AG04449 (cell line): ENCODE results near the gene HEY2.

Experiments
- CTCF ChIA-PET: fragments of 350-600 bp; formaldehyde crosslinking; extraction: SDS; loops from one replicate; lab custom pipeline; 2021; ENCODE audit warnings: antibody characterized with exemption; lab: Yijun Ruan, JAX
- POLR2A ChIA-PET: fragments of 400-600, 350-600 bp; formaldehyde crosslinking; extraction: SDS; loops from one replicate; lab custom pipeline; 2020; ENCODE audit warnings: antibody characterized with exemption, inconsistent platforms; lab: Yijun Ruan, JAX
- DNase-seq: peaks from one replicate; pipeline ENCODE4 v3.0.0-alpha.2; 2010; ENCODE audit warnings: low read depth, low spot score
- H3K4me3 ChIP-seq: 2 replicates; pipeline ENCODE4 v1.5.1; 2011; ENCODE audit warnings: low read depth, mild to moderate bottlenecking, control low read depth, low read length
- TF ChIP-seq, protein P1 (sequence below): IDR thresholded peaks from one replicate; pipeline ENCODE4 v1.5.1; 2011; ENCODE audit warnings: mild to moderate bottlenecking, moderate library complexity, low read length, control low read depth, inconsistent platforms; ENCODE audit not compliant: insufficient read depth; ENCODE audit errors: missing control alignments

HEY2 gene

DNA sequence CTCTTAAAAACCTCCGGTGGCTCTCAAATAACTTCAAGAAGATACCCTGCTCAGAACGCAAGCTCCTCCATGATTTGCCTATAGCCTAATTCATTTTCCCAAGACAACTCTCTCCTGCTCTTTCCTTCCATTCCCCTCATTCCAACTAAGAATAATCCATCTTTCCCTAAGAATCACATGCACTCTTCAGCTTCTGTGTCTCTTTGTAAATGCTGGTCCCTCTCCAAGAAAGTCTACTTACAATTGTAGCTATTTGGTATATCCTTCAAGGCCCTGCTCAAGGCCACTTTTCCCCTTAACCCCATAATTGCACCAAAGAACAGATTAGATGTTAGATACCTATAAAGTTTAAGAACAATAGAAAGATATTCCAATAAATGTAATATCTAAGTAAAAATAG lies 7.4 kb upstream of the HEY2 start:
- POLR2A ChIA-PET = no interaction called here
- no peak for DNase-seq
- TF ChIP-seq, protein P1, sequence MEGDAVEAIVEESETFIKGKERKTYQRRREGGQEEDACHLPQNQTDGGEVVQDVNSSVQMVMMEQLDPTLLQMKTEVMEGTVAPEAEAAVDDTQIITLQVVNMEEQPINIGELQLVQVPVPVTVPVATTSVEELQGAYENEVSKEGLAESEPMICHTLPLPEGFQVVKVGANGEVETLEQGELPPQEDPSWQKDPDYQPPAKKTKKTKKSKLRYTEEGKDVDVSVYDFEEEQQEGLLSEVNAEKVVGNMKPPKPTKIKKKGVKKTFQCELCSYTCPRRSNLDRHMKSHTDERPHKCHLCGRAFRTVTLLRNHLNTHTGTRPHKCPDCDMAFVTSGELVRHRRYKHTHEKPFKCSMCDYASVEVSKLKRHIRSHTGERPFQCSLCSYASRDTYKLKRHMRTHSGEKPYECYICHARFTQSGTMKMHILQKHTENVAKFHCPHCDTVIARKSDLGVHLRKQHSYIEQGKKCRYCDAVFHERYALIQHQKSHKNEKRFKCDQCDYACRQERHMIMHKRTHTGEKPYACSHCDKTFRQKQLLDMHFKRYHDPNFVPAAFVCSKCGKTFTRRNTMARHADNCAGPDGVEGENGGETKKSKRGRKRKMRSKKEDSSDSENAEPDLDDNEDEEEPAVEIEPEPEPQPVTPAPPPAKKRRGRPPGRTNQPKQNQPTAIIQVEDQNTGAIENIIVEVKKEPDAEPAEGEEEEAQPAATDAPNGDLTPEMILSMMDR = no peak
- CTCF ChIA-PET = no interaction called here
- no peak overlapping the region for H3K4me3 ChIP-seq

DNA sequence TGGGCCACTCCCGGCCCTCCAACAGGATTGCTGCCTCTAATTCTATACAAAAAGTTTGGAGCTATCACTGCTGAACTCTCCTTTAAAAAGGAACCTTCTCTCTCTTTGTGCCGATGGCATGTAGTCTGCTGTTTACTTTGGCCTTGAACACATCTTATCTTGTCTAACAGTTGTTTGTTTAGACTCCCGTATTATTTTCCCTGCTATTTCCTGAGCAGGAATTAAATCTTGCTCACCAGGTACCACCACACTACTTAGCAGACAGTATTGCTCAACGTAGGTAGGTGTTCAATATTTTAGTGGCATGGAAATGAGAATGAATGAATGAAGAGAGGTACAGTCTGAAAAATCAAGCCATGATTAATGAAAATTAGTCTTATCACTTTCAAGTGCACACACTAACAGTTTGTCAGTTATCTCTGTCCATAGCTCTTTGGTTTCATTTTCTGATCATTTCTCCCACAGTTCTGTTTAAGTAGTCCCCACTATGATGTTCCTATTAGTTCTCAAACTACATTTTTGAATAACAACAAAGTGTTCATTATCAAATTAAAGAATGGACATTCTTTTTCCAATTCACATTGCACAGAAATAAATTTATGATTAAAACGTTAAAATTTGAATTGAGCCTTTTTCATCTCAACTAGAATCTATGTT lies 6.8 kb upstream of the HEY2 start:
- H3K4me3 ChIP-seq = no peak overlapping the region
- TF ChIP-seq, protein P1 = no peak
- no peak for DNase-seq
- POLR2A ChIA-PET = no interaction called here
- CTCF ChIA-PET = no interaction called here

DNA sequence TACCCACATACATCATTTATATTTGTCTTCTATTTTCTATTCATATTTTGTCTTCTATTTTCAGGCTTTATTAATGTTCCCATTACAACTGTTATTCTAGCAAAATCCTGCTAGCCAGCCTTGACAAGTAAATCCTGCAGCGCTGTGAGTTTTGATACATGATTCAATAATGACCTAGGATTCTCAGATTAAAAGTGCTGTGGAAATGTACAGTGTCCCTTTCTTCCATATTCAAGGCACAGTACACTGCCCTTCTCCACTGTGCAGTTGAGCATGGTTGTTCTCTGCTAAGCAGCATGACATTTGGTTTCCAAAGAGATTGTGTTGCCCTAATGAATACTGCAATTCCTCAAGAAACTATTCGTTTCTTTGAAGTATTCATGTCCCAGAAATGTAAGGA lies 5.8 kb upstream of the HEY2 start:
- POLR2A ChIA-PET = no interaction called here
- CTCF ChIA-PET = no interaction called here
- TF ChIP-seq, protein P1 = no peak
- no peak overlapping the region for H3K4me3 ChIP-seq
- no peak for DNase-seq

DNA sequence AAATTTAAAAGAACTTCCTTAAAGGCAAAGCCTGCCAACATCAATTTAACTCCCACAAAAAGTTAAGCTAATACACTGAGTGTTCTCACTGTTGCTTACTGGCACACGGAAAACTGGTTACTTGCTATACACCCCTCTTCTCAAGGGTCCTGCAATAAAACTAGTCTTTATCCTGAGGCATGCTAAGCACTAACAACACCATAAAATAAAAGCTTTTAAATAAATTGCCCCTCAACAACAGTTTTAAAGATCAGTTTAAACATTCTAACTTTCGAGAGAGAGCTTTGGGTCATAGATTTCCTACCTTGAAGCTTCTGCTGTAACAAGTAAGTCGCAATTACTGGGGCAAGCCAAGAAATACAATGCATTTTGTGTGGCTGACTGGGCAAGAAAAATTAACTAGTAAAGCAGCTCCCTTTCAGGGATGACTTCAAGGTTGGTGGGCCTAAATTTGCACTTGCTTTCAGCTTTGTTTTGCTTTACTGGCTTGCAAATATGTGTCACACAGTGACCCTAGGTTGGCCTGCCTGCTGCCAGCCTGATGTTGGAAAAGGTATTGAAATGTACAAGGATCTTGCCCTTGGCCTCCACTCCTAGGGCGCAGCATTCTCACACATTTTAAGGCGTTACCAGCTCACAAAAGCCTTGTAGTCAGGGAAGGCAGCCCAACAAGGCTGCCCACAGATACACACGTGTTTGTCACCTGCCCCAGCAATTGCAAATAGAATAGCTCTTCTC lies 4.0 kb upstream of the HEY2 start:
- TF ChIP-seq, protein P1 = no peak
- CTCF ChIA-PET = interaction anchor here (0.8 to 1.3 kb wide), 5 partner anchors 11 to 875 kb away, joined by 3 to 5 read pairs (median 4); no protein-coding TSS in a partner anchor
- H3K4me3 ChIP-seq = no peak overlapping the region
- POLR2A ChIA-PET = no interaction called here
- no peak for DNase-seq

DNA sequence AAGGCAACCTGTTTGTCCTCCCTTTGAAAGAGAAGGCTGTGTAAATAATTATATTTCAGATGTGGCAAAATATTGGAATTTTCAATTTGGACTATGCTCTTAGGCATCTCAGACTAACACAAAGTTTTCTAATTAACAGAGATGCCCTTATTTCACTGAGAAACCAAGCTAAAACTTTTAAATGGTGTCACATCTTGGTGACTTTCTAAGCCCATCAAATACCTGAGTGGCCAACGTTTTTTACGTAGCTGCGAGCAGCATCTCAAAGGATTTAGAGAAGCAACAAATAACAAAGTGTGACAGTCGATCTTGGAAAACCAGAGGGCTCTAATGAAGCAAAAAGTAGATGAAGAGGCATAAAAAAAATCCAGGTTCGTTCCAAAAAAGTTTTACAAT lies 3.4 kb upstream of the HEY2 start:
- no peak for DNase-seq
- ChIA-PET CTCF (interaction anchor here (1.2 to 1.3 kb wide), 4 partner anchors 11 to 435 kb away, joined by 3 to 5 read pairs (median 4); no protein-coding TSS in a partner anchor), POLR2A (no interaction called here)
- no peak overlapping the region for H3K4me3 ChIP-seq
- TF ChIP-seq, protein P1 = no peak

DNA sequence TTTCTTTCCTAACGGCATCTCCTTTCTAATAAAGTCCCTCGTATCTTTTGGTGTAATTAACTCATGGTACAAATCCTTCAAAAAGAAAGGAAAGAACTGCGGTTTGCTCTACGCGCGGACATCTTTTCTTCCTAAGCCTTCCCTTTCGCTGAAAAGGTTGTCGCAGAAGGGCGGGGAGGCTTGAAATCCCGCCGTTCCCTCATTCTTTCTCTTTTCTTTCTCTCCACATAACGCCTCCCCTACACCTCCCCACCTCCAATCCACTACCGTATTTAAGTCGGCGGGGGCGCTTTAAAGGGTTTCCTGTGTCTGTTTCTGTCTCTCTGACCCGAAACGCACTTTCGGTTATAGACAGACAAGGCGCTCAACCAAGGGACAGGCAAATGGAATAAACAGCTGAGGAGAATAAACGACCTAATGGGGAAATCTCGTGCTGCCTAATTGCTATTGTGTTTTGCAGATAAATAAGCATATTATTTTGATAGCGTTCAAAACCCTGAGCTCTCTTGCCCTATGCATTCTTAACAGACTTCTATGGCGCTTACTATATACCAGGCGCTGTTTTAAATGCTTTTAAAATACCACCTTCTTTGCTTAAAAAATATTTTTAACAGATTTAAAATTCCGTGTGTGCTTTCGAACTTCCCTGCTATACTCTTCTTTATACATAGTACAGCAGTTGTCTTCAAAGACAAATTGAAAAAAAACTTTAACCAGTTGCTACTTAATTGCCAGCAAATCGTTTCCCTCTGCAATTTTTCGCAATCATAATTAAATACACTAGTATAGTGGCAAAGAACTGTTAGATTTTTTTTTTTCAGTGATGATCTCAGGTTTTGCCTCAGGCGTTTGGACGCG lies 2.5 kb upstream of the HEY2 start:
- CTCF ChIA-PET = interaction anchor here (1.4 to 24.4 kb wide), 2 partner anchors 9 to 434 kb away, joined by 3 to 488 read pairs; no protein-coding TSS in a partner anchor
- TF ChIP-seq, protein P1 = no peak
- POLR2A ChIA-PET = no interaction called here
- peak overlapping the region; percentile 49 for H3K4me3 ChIP-seq
- no peak for DNase-seq
